Stimulated activated CD4-positive, alpha-beta T cell treated with anti-CD3 and anti-CD28 coated beads, Interleukin-12 subunit alpha, Interleukin-12 subunit beta, amount 100 ng/mL, for 4 hours (primary cell): ENCODE measurements around the gene LPO.
A peak's percentile ranks its signal among the peaks of the same experiment; 100 is the strongest.

Experiments used
- DNase-seq: peaks from one replicate; pipeline ENCODE4 v3.0.0-alpha.2; 2020

The LPO gene

DNA sequence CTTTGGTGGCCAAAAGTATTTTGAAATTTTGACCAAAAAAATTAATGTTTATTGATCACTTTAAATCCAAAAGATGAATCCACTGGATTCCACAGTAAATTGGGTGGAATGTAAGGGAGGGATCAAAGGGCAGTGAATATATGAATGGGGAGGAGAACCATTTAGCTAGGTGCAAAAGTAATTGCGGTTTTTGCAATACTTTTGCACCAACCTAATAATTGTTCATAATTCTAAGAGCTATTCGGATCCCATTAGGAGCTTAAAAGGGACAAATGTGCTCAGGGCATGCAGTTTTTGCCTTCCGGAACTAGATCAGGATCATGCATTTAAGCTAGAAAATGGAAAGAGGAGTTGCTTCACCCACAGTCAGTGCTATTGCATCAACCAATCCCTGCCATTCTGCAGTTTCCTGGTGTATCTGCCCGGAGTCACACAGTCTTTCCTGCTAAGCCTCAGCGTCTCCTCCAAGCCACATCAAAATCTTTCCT lies at the start of gene LPO:
LPO (plus strand) TSS at position 438 of the 488 bp plus-strand sequence. CDS start 4,396 bp downstream, outside the sequence.
- no peak for DNase-seq

GRCh38 chr17:58189436-58190146 lies 48.8 kb upstream of the LPO start:
- DNase-seq, result no peak

- no peak for DNase-seq
Observed at GRCh38 chr17:58191241-58191896, 47.0 kb upstream of the LPO start.

GRCh38 chr17:58192612-58193011 lies 45.8 kb upstream of the LPO start, which contains the start of gene EPX:
Gene EPX, plus strand, starts transcription at chr17:58192726. Its CDS starts 121 bp downstream, at chr17:58192847.
- no peak for DNase-seq

DNA sequence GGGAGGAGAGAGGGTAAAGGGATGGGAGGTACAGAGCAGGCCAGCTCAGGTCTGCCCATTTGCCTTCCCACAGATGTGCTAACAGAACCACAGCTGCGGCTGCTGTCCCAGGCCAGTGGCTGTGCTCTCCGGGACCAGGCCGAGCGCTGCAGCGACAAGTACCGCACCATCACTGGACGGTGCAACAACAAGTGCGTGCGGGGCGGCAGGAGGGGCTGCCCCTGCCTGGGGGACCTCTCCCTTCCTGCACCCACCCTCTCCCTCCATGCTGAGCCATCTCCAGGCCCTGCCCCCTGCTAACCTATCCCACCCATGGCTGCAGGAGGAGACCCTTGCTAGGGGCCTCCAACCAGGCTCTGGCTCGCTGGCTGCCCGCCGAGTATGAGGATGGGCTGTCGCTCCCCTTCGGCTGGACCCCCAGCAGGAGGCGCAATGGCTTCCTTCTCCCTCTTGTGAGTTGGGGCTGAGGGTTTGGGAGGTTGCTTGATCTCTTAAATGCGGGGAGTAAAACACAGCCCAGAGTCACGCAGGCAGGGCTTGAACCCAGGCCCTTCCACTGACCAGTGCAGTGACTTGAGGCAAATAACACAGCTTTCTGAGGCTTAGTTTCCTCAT lies 44.6 kb upstream of the LPO start:
- DNase-seq, result no peak

- DNase-seq, result no peak
Observed at GRCh38 chr17:58195518-58196123, 42.8 kb upstream of the LPO start.

GRCh38 chr17:58196610-58197009 lies 41.8 kb upstream of the LPO start:
- DNase-seq, result no peak

DNA sequence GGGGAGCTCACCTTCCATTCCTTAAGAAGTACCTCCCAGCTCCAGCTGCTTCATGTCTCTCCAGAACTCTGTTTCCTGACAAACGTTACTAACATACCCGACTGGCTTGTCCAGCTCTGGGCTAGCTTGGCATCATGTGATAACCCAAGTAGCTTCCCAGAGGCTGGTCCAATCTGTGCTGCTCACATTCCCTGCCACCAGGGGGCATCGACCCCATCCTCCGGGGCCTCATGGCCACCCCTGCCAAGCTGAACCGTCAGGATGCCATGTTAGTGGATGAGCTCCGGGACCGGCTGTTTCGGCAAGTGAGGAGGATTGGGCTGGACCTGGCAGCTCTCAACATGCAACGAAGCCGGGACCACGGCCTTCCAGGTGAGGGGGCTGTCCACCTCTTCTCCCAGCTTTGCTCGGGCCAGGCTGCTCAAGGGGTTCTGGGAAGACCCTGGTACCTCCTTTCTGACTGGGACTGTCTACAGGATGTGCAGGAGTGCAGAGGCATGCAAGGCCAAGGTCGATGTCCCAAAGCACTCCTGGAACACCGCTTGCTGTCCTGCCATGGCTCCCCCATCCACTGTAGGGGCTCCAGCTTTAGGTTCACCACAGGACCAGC lies 38.3 kb upstream of the LPO start:
- peak; percentile 54 for DNase-seq

DNA sequence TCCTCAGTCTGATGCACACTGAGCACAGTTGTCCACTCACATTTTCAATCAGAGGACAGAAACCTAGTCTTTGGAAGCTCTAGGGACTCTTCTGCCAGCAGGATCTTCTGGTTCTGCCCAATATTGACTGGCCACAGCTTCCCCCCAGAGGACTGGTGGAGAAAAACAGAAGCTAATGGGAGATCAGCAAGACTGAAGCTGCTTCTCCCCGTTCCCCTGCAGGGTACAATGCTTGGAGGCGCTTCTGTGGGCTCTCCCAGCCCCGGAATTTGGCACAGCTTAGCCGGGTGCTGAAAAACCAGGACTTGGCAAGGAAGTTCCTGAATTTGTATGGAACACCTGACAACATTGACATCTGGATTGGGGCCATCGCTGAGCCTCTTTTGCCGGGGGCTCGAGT lies 35.5 kb upstream of the LPO start:
- no peak for DNase-seq

DNA sequence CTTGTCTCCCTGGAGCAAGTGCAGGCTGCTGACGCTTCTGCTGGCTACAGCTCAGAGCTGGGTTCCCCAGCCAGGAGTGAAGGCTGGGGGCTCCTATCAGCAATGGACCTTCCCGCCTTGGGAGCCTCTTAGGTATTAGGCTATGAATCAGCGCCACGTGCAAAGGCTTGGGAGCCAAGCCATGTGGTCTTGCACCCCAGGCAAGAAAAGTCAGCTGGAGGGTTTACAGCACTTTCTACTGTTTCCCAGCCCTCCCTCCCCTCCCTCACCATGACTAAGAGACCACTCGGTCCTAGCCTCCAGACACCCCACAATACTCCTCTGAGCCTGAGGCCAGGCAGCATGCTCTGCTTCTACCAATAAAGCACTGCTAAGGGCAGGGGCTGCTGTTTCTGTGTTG lies 33.6 kb upstream of the LPO start:
- DNase-seq, result no peak

DNA sequence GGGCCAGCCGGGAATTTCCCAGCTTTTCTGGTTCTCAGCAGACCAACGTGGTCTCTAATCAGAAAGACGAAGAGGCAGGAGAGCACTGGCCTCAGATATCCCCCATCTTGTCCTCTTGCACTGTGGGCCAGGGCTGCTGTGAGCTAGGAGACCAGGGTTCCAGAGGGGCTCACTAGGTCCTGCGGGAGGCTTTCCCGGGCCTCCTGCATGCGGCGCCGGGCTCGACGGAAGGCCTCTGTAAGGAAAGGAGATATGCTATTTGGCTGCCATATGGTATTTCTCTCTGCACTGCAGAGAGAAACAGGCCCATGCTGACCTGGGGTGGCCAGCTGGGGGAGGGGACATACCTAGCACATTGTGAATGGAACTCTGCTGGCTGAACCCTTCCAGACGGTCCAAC lies 32.4 kb upstream of the LPO start:
- DNase-seq, result no peak

DNA sequence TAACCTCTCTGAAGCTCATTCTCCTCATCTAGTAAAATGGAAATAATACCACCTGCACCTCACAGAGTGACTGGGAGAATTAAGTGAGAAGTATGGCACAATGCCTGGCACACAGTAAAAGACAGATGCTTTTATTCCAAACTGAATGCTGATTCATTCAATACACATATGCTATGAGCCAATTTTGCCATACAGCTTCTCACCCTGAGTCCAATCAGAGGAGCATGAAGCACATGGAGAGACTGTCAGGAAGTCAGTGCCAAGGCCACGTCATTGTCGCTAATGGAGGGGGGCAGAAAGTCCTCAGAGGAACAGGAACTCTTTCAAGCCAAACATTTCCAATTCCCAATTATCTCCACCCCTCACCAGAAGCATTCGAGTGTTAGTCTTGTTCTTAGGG lies 30.9 kb upstream of the LPO start:
- no peak for DNase-seq

- DNase-seq, result no peak
Observed at GRCh38 chr17:58208344-58208743, 30.0 kb upstream of the LPO start.

DNA sequence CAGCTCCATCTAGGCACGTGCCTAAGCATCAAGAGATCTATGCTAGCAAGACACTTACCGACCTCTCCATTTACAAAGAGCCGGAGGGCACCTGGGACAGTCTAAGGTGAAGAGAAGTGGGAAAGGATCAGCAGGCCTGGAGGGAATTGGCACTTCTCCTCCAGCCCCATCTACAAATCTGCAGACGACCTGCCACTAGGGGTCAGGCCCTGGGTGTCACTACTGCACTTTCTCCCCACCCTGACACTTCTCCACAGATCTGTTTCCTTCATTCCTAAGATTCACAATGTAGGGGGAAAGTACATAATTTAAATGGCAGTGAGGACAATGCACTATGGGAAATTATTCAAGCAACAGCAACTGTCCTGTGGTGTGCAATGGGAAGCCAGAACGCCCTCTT lies 27.5 kb upstream of the LPO start:
- no peak for DNase-seq

DNA sequence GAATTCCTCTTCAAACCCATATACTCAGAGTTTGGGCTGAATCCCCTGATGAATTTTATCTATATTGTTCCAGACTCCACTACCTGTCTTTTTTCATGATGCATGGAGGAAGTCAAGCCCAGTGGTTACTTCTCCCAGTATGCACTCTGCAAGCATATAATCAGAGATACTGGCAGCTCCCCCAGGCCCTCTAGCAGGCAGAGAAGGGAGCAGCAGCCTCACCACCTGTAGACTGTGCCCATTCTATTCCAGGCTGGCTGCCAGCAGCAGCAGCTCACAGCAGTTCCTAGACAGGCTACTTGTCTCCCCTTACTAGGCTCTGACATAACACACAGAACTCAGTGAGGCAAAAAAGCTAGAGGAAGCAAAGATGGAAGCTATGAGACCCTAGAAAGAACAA lies 22.7 kb upstream of the LPO start:
- DNase-seq, result no peak

DNA sequence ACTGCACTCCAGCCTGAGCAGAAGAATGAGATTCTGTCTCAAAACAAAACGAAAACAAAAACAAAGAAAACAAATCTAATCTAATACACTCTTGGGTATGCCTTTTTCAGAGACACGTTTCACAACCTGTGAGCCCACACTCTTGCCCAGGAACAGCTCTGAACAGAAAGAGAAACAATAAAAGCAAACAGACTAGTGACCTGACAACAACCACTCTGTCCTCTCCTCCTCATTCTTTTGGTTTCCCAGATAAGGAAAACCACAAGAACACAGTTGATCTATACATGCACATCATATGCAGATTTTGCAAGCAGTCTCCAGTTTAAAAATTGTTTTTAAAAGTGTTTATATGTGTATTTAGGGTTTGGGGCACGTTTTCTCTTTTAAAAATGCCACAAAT lies 20.6 kb upstream of the LPO start:
- DNase-seq, result no peak

- peak; percentile 94 for DNase-seq
Observed at GRCh38 chr17:58219007-58219788, 19.2 kb upstream of the LPO start, which contains the start of gene MKS1. Gene MKS1, minus strand, starts transcription at chr17:58219255. Its CDS starts 25 bp downstream, at chr17:58219230.

- no peak for DNase-seq
Observed at GRCh38 chr17:58219789-58220183, 18.6 kb upstream of the LPO start.

DNA sequence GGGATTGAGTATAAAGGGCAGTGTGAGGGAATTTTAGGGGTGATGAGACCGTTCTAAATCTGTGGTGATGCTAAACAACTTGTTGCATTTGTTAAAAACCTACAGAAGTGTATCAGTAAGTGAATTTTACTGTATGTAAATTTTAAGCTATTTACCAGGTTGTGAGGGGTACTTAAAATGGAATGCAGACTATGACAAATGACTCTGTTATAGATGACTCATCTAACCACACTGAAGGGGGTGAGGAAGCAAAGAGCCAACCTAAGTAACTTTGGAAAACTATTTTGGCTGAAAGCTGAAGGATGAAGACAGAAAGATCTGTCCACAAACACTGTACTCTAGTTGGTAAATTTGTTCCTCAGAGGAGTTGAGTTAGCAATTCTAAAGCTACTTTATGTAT lies 14.1 kb upstream of the LPO start:
- no peak for DNase-seq

- DNase-seq, result no peak
Observed at GRCh38 chr17:58227733-58228132, 10.7 kb upstream of the LPO start.

GRCh38 chr17:58228679-58229078 lies 9.7 kb upstream of the LPO start:
- DNase-seq, result no peak

GRCh38 chr17:58229384-58229783 lies 9.0 kb upstream of the LPO start:
- no peak for DNase-seq
